ENCODE measurements around the gene TGFBR3.
A peak's percentile ranks its signal among the peaks of the same experiment; 100 is the strongest.

TGFBR3 gene

GRCh38 chr1:91817211-91817905, 68.6 kb downstream of the TGFBR3 start:
- DNase-seq = no peak
- H3K27ac ChIP-seq (ENCODE audit: insufficient read depth in 1 of 2, low read depth in 1 of 2, low read length in 2 of 2, poor library complexity in 1 of 2, severe bottlenecking in 2 of 2) = no peak overlapping the region
- POLR2A ChIA-PET = interaction anchor here (0.7 kb wide), 1 partner anchor 30 kb away, joined by 3 read pairs; no protein-coding TSS in a partner anchor
- no peaks in the 10 kb centered on the region for H3K4me1 ChIP-seq (ENCODE audit: control extremely low read depth in 1 of 4, control insufficient read depth in 4 of 4, insufficient read depth in 4 of 4, low read length in 3 of 4)
- no peak overlapping the region for H3K4me3 ChIP-seq (ENCODE audit: control insufficient read depth in 1 of 7, extremely low read depth in 1 of 7, insufficient read depth in 4 of 7, low read depth in 2 of 7, low read length in 6 of 7)
- CTCF ChIA-PET = no interaction called here
- no peaks in the 10 kb centered on the region for H3K27me3 ChIP-seq (replicated peaks in 2 of 5; ENCODE audit: control insufficient read depth in 4 of 5, insufficient read depth in 5 of 5, low read length in 4 of 5)
- H3K36me3 ChIP-seq (ENCODE audit: control insufficient read depth in 4 of 4, insufficient read depth in 4 of 4, low read length in 3 of 4) = no peaks in the 10 kb centered on the region
- no peaks in the 10 kb centered on the region for H3K9me3 ChIP-seq (ENCODE audit: control extremely low read depth in 1 of 5, control insufficient read depth in 4 of 5, insufficient read depth in 2 of 5, low read depth in 1 of 5, low read length in 4 of 5)
- 90% methylated on average over 1 of the region's 5 CpGs for WGBS (ENCODE audit: insufficient coverage)

- WGBS (ENCODE audit: insufficient coverage) = no CpG with 5 or more reads among the region's 1 CpG
- Histone ChIP-seq H3K27ac (ENCODE audit: insufficient read depth in 1 of 2, low read depth in 1 of 2, low read length in 2 of 2, poor library complexity in 1 of 2, severe bottlenecking in 2 of 2) (no peak overlapping the region), H3K4me3 (ENCODE audit: control insufficient read depth in 1 of 7, extremely low read depth in 1 of 7, insufficient read depth in 4 of 7, low read depth in 2 of 7, low read length in 6 of 7) (no peak overlapping the region), H3K36me3 (ENCODE audit: control insufficient read depth in 4 of 4, insufficient read depth in 4 of 4, low read length in 3 of 4) (no peaks in the 10 kb centered on the region), H3K4me1 (ENCODE audit: control extremely low read depth in 1 of 4, control insufficient read depth in 4 of 4, insufficient read depth in 4 of 4, low read length in 3 of 4) (peaks cover 0 to 2% (median 0%) of the 10 kb centered on the region in 4 experiments), H3K27me3 (replicated peaks in 2 of 5; ENCODE audit: control insufficient read depth in 4 of 5, insufficient read depth in 5 of 5, low read length in 4 of 5) (no peaks in the 10 kb centered on the region), H3K9me3 (ENCODE audit: control extremely low read depth in 1 of 5, control insufficient read depth in 4 of 5, insufficient read depth in 2 of 5, low read depth in 1 of 5, low read length in 4 of 5) (no peaks in the 10 kb centered on the region)
- ChIA-PET POLR2A (no interaction called here), CTCF (interaction anchor here (0.9 kb wide), 1 partner anchor 14 kb away, joined by 3 read pairs; no protein-coding TSS in a partner anchor)
- no peak for DNase-seq
Measured at GRCh38 chr1:91816031-91816430, 69.9 kb downstream of the TGFBR3 start.

DNA sequence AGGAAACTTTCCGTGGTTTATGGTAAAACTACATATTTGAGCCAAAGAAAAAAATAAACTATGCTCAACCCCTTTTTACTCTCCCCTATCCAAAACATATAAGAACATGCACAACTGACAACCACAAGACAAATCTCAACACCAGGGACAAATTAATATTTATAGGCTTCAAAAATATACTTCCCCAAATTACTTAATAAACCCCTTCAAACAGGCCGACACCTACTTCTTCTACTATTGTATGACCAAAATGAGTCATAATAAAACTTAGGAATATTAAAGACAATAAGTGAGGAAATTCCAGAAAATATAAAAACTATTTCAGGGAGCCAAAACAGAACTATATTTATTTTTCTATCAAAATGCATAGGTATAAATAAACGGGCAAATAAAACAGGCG, 71.5 kb downstream of the TGFBR3 start:
- DNase-seq = no peak
- Histone ChIP-seq H3K4me1 (ENCODE audit: control extremely low read depth in 1 of 4, control insufficient read depth in 4 of 4, insufficient read depth in 4 of 4, low read length in 3 of 4) (peaks cover 0 to 4% (median 0%) of the 10 kb centered on the region in 4 experiments), H3K9me3 (ENCODE audit: control extremely low read depth in 1 of 5, control insufficient read depth in 4 of 5, insufficient read depth in 2 of 5, low read depth in 1 of 5, low read length in 4 of 5) (no peaks in the 10 kb centered on the region), H3K36me3 (ENCODE audit: control insufficient read depth in 4 of 4, insufficient read depth in 4 of 4, low read length in 3 of 4) (no peaks in the 10 kb centered on the region), H3K4me3 (ENCODE audit: control insufficient read depth in 1 of 7, extremely low read depth in 1 of 7, insufficient read depth in 4 of 7, low read depth in 2 of 7, low read length in 6 of 7) (no peak overlapping the region), H3K27me3 (replicated peaks in 2 of 5; ENCODE audit: control insufficient read depth in 4 of 5, insufficient read depth in 5 of 5, low read length in 4 of 5) (no peaks in the 10 kb centered on the region), H3K27ac (ENCODE audit: insufficient read depth in 1 of 2, low read depth in 1 of 2, low read length in 2 of 2, poor library complexity in 1 of 2, severe bottlenecking in 2 of 2) (no peak overlapping the region)
- CTCF ChIA-PET = no interaction called here
- WGBS (ENCODE audit: insufficient coverage) = no CpG with 5 or more reads among the region's 4 CpGs
- POLR2A ChIA-PET = no interaction called here

DNA sequence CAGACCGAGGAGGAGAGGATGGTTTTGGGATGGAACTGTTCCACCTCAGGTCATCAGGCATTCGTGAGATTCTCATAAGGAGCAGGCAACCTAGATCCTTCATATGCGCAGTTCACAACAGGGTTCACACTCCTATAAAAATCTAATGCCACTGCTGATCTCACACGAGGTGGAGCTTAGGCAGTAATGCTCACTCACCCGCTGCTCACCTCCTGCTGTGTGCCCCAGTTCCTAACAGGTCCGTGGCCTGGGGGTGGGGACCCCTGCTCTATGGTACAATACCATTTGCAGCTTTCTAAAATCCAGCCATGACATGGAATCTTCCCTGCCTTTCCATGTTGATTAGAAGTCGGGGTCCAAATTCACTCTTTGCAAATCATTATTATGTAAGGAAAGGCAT, 72.1 kb downstream of the TGFBR3 start:
- CTCF ChIA-PET = interaction anchor here (0.6 kb wide), 1 partner anchor 282 kb away, joined by 3 read pairs; no protein-coding TSS in a partner anchor
- 91% methylated on average over 5 of the region's 7 CpGs for WGBS (ENCODE audit: insufficient coverage)
- Histone ChIP-seq H3K4me3 (ENCODE audit: control insufficient read depth in 1 of 7, extremely low read depth in 1 of 7, insufficient read depth in 4 of 7, low read depth in 2 of 7, low read length in 6 of 7) (no peak overlapping the region), H3K4me1 (ENCODE audit: control extremely low read depth in 1 of 4, control insufficient read depth in 4 of 4, insufficient read depth in 4 of 4, low read length in 3 of 4) (peaks cover 0 to 9% (median 2%) of the 10 kb centered on the region in 4 experiments), H3K36me3 (ENCODE audit: control insufficient read depth in 4 of 4, insufficient read depth in 4 of 4, low read length in 3 of 4) (no peaks in the 10 kb centered on the region), H3K9me3 (ENCODE audit: control extremely low read depth in 1 of 5, control insufficient read depth in 4 of 5, insufficient read depth in 2 of 5, low read depth in 1 of 5, low read length in 4 of 5) (no peaks in the 10 kb centered on the region), H3K27me3 (replicated peaks in 2 of 5; ENCODE audit: control insufficient read depth in 4 of 5, insufficient read depth in 5 of 5, low read length in 4 of 5) (no peaks in the 10 kb centered on the region), H3K27ac (ENCODE audit: insufficient read depth in 1 of 2, low read depth in 1 of 2, low read length in 2 of 2, poor library complexity in 1 of 2, severe bottlenecking in 2 of 2) (no peak overlapping the region)
- no peak for DNase-seq
- POLR2A ChIA-PET = no interaction called here

DNA sequence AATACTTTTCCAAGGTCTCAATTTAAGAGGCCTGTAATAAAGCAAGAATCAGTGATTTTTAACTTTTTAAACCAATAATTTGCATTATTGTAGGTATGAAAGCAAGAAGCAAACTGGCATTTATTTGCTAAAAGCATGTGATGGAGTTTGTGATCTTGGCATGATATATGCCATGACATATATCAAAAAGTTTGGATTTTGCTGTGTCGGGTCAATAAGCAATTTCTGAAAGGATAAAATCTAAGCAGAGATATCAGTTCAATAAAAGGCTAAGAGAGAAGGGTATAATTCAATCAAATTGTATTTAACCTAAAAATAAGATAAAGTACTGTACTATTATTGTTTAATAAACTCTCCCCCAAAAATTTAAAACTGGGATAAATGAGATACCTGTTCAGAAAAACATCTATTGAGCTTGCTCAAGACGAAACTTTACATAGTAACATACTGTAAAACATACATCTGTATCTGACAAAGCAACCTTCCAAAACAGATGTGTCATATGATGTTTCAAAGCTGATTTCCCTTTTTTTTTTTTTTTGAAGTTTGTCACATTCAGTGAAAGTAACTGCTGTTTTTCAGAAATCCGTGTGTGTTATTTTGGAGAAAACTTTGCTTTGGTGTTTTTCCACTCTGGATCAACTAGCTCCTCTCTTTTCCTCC, 74.5 kb downstream of the TGFBR3 start:
- DNase-seq = peak in 2 of 3 donors; percentile 18 to 19

DNA sequence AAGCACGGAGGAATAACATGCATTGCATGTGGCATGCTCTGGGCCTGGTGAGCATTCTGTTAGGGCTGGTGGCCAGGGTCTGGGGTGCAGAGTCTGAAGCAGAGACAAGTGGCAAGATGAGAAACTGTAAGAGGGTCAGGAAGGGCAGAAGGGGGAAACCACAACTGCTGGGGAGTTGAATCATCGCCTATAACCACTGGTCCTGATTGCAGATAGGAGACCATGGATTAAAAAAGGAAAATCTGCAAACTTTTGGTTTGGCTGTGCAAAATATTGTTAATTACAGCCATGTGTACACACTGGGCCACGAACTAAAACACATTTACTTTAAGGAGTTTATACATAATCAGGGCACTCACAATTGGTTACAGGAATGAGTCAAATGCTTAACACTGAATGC, 76.6 kb downstream of the TGFBR3 start:
- H3K27ac ChIP-seq (ENCODE audit: insufficient read depth in 1 of 2, low read depth in 1 of 2, low read length in 2 of 2, poor library complexity in 1 of 2, severe bottlenecking in 2 of 2) = no peak overlapping the region
- CTCF ChIA-PET = no interaction called here
- WGBS (ENCODE audit: insufficient coverage) = 64% methylated on average over 3 of the region's 3 CpGs

More for the DNA sequence above, 74.5 kb downstream of the TGFBR3 start:
- Histone ChIP-seq H3K9me3 (ENCODE audit: control extremely low read depth in 1 of 5, control insufficient read depth in 4 of 5, insufficient read depth in 2 of 5, low read depth in 1 of 5, low read length in 4 of 5) (no peaks in the 10 kb centered on the region), H3K4me1 (ENCODE audit: control extremely low read depth in 1 of 4, control insufficient read depth in 4 of 4, insufficient read depth in 4 of 4, low read length in 3 of 4) (peaks cover 0 to 9% (median 2%) of the 10 kb centered on the region in 4 experiments), H3K27ac (ENCODE audit: insufficient read depth in 1 of 2, low read depth in 1 of 2, low read length in 2 of 2, poor library complexity in 1 of 2, severe bottlenecking in 2 of 2) (no peak overlapping the region), H3K4me3 (ENCODE audit: control insufficient read depth in 1 of 7, extremely low read depth in 1 of 7, insufficient read depth in 4 of 7, low read depth in 2 of 7, low read length in 6 of 7) (no peak overlapping the region), H3K36me3 (ENCODE audit: control insufficient read depth in 4 of 4, insufficient read depth in 4 of 4, low read length in 3 of 4) (no peaks in the 10 kb centered on the region), H3K27me3 (replicated peaks in 2 of 5; ENCODE audit: control insufficient read depth in 4 of 5, insufficient read depth in 5 of 5, low read length in 4 of 5) (no peaks in the 10 kb centered on the region)
- no CpG with 5 or more reads among the region's 3 CpGs for WGBS (ENCODE audit: insufficient coverage)
- ChIA-PET CTCF (no interaction called here), POLR2A (no interaction called here)

DNA sequence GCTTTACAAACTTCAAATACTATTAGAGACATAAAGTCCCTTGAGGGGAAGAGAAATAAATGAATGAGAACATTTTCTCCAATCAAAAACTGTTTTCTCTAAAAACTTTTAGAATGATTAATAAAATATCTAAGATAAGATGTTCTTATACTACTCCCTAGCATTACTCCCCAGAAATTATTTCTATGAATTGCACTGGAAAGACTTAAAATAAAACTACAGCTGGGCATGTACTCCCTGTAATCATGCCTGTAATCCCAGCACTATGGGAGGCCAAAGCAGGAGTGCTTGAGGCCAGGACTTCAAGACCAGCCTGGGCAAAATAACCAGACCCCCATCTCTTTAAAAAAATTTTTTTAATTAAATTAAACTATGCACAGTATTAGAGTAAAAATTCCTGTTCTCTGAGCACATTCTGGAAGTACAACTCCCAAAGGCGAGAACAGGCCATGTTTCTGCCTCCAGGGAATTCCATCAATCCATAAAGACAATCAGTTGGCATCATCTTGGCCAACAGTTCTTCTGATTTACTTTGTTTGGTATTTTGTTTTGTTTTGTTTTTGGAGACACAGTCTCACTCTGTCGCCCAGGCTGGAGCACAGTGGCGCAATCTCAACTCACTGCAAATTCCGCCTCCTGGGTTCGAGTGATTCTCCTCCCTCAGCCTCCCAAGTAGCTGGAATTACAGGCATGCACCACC, 77.9 kb downstream of the TGFBR3 start:
- Histone ChIP-seq H3K36me3 (ENCODE audit: control insufficient read depth in 4 of 4, insufficient read depth in 4 of 4, low read length in 3 of 4) (no peaks in the 10 kb centered on the region), H3K27me3 (replicated peaks in 2 of 5; ENCODE audit: control insufficient read depth in 4 of 5, insufficient read depth in 5 of 5, low read length in 4 of 5) (no peaks in the 10 kb centered on the region), H3K9me3 (ENCODE audit: control extremely low read depth in 1 of 5, control insufficient read depth in 4 of 5, insufficient read depth in 2 of 5, low read depth in 1 of 5, low read length in 4 of 5) (no peaks in the 10 kb centered on the region), H3K4me3 (ENCODE audit: control insufficient read depth in 1 of 7, extremely low read depth in 1 of 7, insufficient read depth in 4 of 7, low read depth in 2 of 7, low read length in 6 of 7) (no peak overlapping the region), H3K4me1 (ENCODE audit: control extremely low read depth in 1 of 4, control insufficient read depth in 4 of 4, insufficient read depth in 4 of 4, low read length in 3 of 4) (peaks cover 7 to 24% (median 12%) of the 10 kb centered on the region in 4 experiments), H3K27ac (ENCODE audit: insufficient read depth in 1 of 2, low read depth in 1 of 2, low read length in 2 of 2, poor library complexity in 1 of 2, severe bottlenecking in 2 of 2) (no peak overlapping the region)
- ChIA-PET POLR2A (no interaction called here), CTCF (no interaction called here)
- no peak for DNase-seq
- WGBS (ENCODE audit: insufficient coverage) = 92% methylated on average over 4 of the region's 5 CpGs

More for the DNA sequence above, 76.6 kb downstream of the TGFBR3 start:
- DNase-seq = peak in 2 of 3 donors; percentile 32
- POLR2A ChIA-PET = no interaction called here
- H3K27me3 ChIP-seq (replicated peaks in 2 of 5; ENCODE audit: control insufficient read depth in 4 of 5, insufficient read depth in 5 of 5, low read length in 4 of 5) = no peaks in the 10 kb centered on the region
- no peaks in the 10 kb centered on the region for H3K9me3 ChIP-seq (ENCODE audit: control extremely low read depth in 1 of 5, control insufficient read depth in 4 of 5, insufficient read depth in 2 of 5, low read depth in 1 of 5, low read length in 4 of 5)
- no peak overlapping the region for H3K4me3 ChIP-seq (ENCODE audit: control insufficient read depth in 1 of 7, extremely low read depth in 1 of 7, insufficient read depth in 4 of 7, low read depth in 2 of 7, low read length in 6 of 7)
- H3K36me3 ChIP-seq (ENCODE audit: control insufficient read depth in 4 of 4, insufficient read depth in 4 of 4, low read length in 3 of 4) = no peaks in the 10 kb centered on the region
- H3K4me1 ChIP-seq (ENCODE audit: control extremely low read depth in 1 of 4, control insufficient read depth in 4 of 4, insufficient read depth in 4 of 4, low read length in 3 of 4) = peaks cover 0 to 13% (median 3%) of the 10 kb centered on the region in 4 experiments

Data from common myeloid progenitor, CD34-positive (primary cell).